ENCODE results near the gene P2RY14. TPM values are rescaled to one million over a fixed set of nuclear protein-coding genes. Genes with fewer than 3 reads are reported as not detected.

P2RY14 gene
- total RNA-seq, 1 donor from 2014 or later: not detected

GRCh38 chr3:151216641-151217607 is 61.4 kb downstream of the P2RY14 start:
- no peak for DNase-seq (ENCODE audit: low read depth)

- no peak for DNase-seq (ENCODE audit: low read depth)
Observed at GRCh38 chr3:151214459-151214858, 63.9 kb downstream of the P2RY14 start.

GRCh38 chr3:151213881-151214280 is 64.5 kb downstream of the P2RY14 start:
- DNase-seq (ENCODE audit: low read depth): no peak

GRCh38 chr3:151213151-151213550 is 65.2 kb downstream of the P2RY14 start:
- DNase-seq (ENCODE audit: low read depth): no peak

GRCh38 chr3:151210676-151211381 is 67.5 kb downstream of the P2RY14 start:
- no peak for DNase-seq (ENCODE audit: low read depth)

GRCh38 chr3:151209654-151210053 is 68.7 kb downstream of the P2RY14 start:
- DNase-seq (ENCODE audit: low read depth): no peak

GRCh38 chr3:151206201-151206600 is 72.1 kb downstream of the P2RY14 start:
- DNase-seq (ENCODE audit: low read depth): no peak

- no peak for DNase-seq (ENCODE audit: low read depth)
Observed at GRCh38 chr3:151205482-151205881, 72.9 kb downstream of the P2RY14 start.

- DNase-seq (ENCODE audit: low read depth): no peak
Observed at GRCh38 chr3:151204530-151205402, 73.6 kb downstream of the P2RY14 start.

GRCh38 chr3:151203051-151203420 is 75.3 kb downstream of the P2RY14 start, which contains the start of gene GPR171:
Gene GPR171 (minus strand): TSS chr3:151203216. CDS start chr3:151199386, 3,830 bp downstream.
- DNase-seq (ENCODE audit: low read depth): no peak

GRCh38 chr3:151201051-151201730 is 77.2 kb downstream of the P2RY14 start:
- no peak for DNase-seq (ENCODE audit: low read depth)

- peak; percentile 5 for DNase-seq (ENCODE audit: low read depth)
Observed at GRCh38 chr3:151200586-151200985, 77.8 kb downstream of the P2RY14 start.

GRCh38 chr3:151199554-151200438 is 78.5 kb downstream of the P2RY14 start:
- DNase-seq (ENCODE audit: low read depth): no peak

- no peak for DNase-seq (ENCODE audit: low read depth)
Observed at GRCh38 chr3:151198849-151199248, 79.5 kb downstream of the P2RY14 start.

GRCh38 chr3:151197981-151198767 is 80.2 kb downstream of the P2RY14 start:
- DNase-seq (ENCODE audit: low read depth): no peak

GRCh38 chr3:151197228-151197627 is 81.1 kb downstream of the P2RY14 start:
- DNase-seq (ENCODE audit: low read depth): no peak

- no peak for DNase-seq (ENCODE audit: low read depth)
Observed at GRCh38 chr3:151196434-151196833, 81.9 kb downstream of the P2RY14 start.

- no peak for DNase-seq (ENCODE audit: low read depth)
Observed at GRCh38 chr3:151195826-151196225, 82.5 kb downstream of the P2RY14 start.

GRCh38 chr3:151192545-151192944 is 85.8 kb downstream of the P2RY14 start:
- no peak for DNase-seq (ENCODE audit: low read depth)

Data from myocyte (in vitro differentiated cells).